Stimulated activated naive CD8-positive, alpha-beta T cell treated with anti-CD3 and anti-CD28 coated beads, Interleukin-15, Interleukin-2, amounts not matched to agents 100 ng/mL and 50 ng/mL, for 24 hours (primary cell): ENCODE data around the gene MYO5C.

Experiments used
- H3K27ac Mint-ChIP-seq: one replicate; pipeline ENCODE4 v1.8.0; 2021; ENCODE audit warnings: mild to moderate bottlenecking, mixed read lengths
- H3K27me3 Mint-ChIP-seq: one replicate; pipeline ENCODE4 v1.8.0; 2021; ENCODE audit warnings: mixed read lengths
- H3K36me3 Mint-ChIP-seq: one replicate; pipeline ENCODE4 v1.8.0; 2021; ENCODE audit warnings: low read depth, mixed read lengths
- H3K4me1 Mint-ChIP-seq: one replicate; pipeline ENCODE4 v1.8.0; 2021; ENCODE audit warnings: low read depth, mixed read lengths
- H3K4me3 Mint-ChIP-seq: one replicate; pipeline ENCODE4 v1.8.0; 2021; ENCODE audit warnings: mild to moderate bottlenecking, mixed read lengths
- H3K9me3 Mint-ChIP-seq: one replicate; pipeline ENCODE4 v1.8.0; 2021; ENCODE audit warnings: mixed read lengths

Gene MYO5C

DNA sequence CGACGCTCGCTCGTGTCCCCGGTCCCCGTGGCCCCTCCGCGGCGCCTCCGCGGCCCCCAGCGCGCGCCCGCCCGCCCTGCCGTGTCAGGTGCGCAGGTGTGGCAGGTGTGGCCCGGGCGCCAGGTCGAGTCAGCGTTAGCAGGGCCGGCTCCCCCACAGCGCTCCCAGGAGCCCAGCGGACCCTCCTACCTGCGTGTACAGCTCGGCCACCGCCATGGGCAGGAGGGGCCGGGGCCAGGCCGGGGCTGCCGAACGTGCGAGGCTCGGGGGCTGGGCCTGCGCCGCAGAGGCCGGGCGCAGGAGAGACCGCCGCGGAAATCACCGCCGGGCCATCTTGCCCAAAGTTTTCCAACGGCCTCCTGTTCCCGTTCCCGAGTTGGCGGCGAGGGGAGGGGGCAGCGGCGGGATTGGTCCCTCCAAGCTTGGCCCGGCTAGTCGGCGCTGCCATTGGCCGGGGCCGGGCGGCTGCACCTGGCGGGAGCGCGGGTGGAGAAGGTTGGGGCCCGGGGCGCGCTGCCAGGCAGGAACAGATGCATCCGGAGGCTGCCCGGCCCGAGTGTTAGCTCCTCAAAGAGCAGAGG lies at the start of gene MYO5C:
TSS of gene MYO5C (minus strand) at position 384 of the 581 bp plus-strand sequence. CDS start at position 216, 168 bp downstream.
- peaks cover 8% of the 10 kb centered on the region for H3K4me1 Mint-ChIP-seq
- peaks cover 42% of the 10 kb centered on the region for H3K27me3 Mint-ChIP-seq

DNA sequence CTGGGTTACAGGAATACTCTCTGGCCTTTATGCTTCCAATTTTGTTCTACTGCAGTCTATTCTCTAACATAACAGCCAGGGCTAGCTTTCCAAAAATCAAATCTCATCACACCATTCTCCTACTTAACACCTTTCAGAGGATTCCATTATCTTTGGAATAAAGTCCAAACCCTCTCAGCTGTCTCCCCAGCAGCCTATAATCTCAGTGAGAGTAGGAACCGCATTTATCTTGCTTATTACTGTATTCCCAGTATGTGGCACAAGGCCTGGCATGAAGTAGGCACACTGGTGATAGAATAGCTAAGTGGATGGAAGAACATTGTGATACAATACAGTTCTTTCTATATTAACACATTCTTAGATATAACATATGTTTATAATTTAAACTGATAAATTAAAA lies 49.0 kb upstream of the MYO5C start:
- no peaks in the 10 kb centered on the region for H3K27me3 Mint-ChIP-seq
- H3K4me1 Mint-ChIP-seq: no peaks in the 10 kb centered on the region
- no peaks in the 10 kb centered on the region for H3K9me3 Mint-ChIP-seq
- no peak overlapping the region for H3K4me3 Mint-ChIP-seq
- peaks cover 8% of the 10 kb centered on the region for H3K36me3 Mint-ChIP-seq
- no peak overlapping the region for H3K27ac Mint-ChIP-seq

More for the DNA sequence above, at the start of gene MYO5C:
- Mint-ChIP-seq H3K9me3 (no peaks in the 10 kb centered on the region), H3K27ac (no peak within 1 kb of the TSS), H3K36me3 (no peaks in the 10 kb centered on the region), H3K4me3 (peak within 1 kb of the TSS; percentile 50)

GRCh38 chr15:52343831-52344230 lies 48.2 kb upstream of the MYO5C start:
- no peak overlapping the region for H3K4me3 Mint-ChIP-seq
- no peaks in the 10 kb centered on the region for H3K27me3 Mint-ChIP-seq
- H3K4me1 Mint-ChIP-seq: no peaks in the 10 kb centered on the region
- H3K36me3 Mint-ChIP-seq: peaks cover 4% of the 10 kb centered on the region
- H3K9me3 Mint-ChIP-seq: no peaks in the 10 kb centered on the region
- H3K27ac Mint-ChIP-seq: no peak overlapping the region

- Mint-ChIP-seq H3K27ac (no peak overlapping the region), H3K9me3 (no peaks in the 10 kb centered on the region), H3K36me3 (peaks cover 4% of the 10 kb centered on the region), H3K4me1 (peaks cover 5% of the 10 kb centered on the region), H3K27me3 (no peaks in the 10 kb centered on the region), H3K4me3 (no peak overlapping the region)
Observed at GRCh38 chr15:52340093-52340492, 44.5 kb upstream of the MYO5C start.

- Mint-ChIP-seq H3K27me3 (no peaks in the 10 kb centered on the region), H3K27ac (no peak overlapping the region), H3K9me3 (no peaks in the 10 kb centered on the region), H3K4me1 (peaks cover 5% of the 10 kb centered on the region), H3K36me3 (no peaks in the 10 kb centered on the region), H3K4me3 (no peak overlapping the region)
Observed at GRCh38 chr15:52338891-52339290, 43.3 kb upstream of the MYO5C start.

DNA sequence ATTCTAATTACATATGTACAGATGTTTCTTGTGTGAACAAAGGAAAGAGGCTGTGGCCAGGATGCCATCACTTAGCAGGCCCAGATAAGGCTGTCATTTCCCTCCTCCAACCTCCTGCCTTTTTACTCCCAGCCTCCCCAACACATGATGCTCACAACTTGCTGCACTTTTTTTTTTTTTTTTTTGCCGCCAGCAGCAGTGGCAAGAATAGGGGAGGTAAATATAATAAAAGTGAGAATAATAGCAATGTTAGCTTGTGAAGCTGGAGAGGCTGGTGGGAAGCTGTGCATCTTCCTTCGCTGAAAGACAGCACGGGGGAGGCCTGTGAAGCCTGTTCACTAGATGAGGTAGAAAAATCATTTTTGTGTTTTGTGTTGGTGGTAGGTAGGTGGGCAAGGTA lies 42.5 kb upstream of the MYO5C start:
- no peaks in the 10 kb centered on the region for H3K27me3 Mint-ChIP-seq
- H3K4me3 Mint-ChIP-seq: no peak overlapping the region
- H3K4me1 Mint-ChIP-seq: peaks cover 5% of the 10 kb centered on the region
- H3K27ac Mint-ChIP-seq: no peak overlapping the region
- H3K36me3 Mint-ChIP-seq: no peaks in the 10 kb centered on the region
- no peaks in the 10 kb centered on the region for H3K9me3 Mint-ChIP-seq

- Mint-ChIP-seq H3K27ac (no peak overlapping the region), H3K27me3 (no peaks in the 10 kb centered on the region), H3K9me3 (no peaks in the 10 kb centered on the region), H3K4me1 (peaks cover 5% of the 10 kb centered on the region), H3K36me3 (no peaks in the 10 kb centered on the region), H3K4me3 (no peak overlapping the region)
Observed at GRCh38 chr15:52337198-52337853, 41.7 kb upstream of the MYO5C start.

- Mint-ChIP-seq H3K4me1 (peaks cover 11% of the 10 kb centered on the region), H3K4me3 (no peak overlapping the region)
Observed at GRCh38 chr15:52336529-52336928, 40.9 kb upstream of the MYO5C start.

DNA sequence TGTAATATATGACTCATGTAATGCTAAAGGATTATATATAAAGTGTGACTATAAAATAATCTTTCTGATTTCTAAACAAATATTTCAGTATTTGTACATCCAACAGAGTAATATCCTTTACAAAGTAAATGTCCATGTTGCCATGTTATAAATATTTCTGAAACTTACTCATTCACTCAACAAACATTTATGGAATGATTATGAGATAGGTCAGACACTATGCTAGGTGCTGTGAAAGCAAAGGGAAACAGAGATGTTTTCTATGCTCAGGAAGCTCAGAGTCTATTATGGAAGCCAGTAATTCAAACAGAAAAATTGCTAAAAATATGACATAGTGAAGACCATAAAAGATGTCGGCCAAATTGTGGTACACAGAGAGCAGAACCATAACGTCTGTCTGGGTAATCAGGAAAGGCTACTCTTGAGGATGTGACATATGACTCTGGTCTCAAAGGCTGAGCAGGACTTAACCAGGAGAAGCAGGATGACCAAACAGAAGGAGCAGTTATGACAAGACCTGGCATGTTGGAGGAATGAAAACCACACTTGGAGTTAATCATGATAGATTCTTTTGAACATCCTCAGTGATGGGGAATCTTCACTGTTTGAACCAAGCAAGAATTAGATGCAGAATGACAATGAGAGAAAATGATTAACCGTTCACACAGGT lies 39.0 kb upstream of the MYO5C start:
- Mint-ChIP-seq H3K9me3 (no peaks in the 10 kb centered on the region), H3K36me3 (no peaks in the 10 kb centered on the region), H3K4me1 (peaks cover 16% of the 10 kb centered on the region), H3K4me3 (no peak overlapping the region), H3K27me3 (no peaks in the 10 kb centered on the region), H3K27ac (no peak overlapping the region)

More at GRCh38 chr15:52336529-52336928, 40.9 kb upstream of the MYO5C start:
- Mint-ChIP-seq H3K27me3 (no peaks in the 10 kb centered on the region), H3K36me3 (no peaks in the 10 kb centered on the region), H3K9me3 (no peaks in the 10 kb centered on the region), H3K27ac (no peak overlapping the region)

GRCh38 chr15:52331490-52332240 lies 36.1 kb upstream of the MYO5C start:
- H3K4me3 Mint-ChIP-seq: peak overlapping the region; percentile 56
- H3K9me3 Mint-ChIP-seq: no peaks in the 10 kb centered on the region
- no peaks in the 10 kb centered on the region for H3K27me3 Mint-ChIP-seq
- peak overlapping the region; percentile 75 for H3K27ac Mint-ChIP-seq
- peaks cover 11% of the 10 kb centered on the region for H3K4me1 Mint-ChIP-seq
- H3K36me3 Mint-ChIP-seq: peaks cover 11% of the 10 kb centered on the region

DNA sequence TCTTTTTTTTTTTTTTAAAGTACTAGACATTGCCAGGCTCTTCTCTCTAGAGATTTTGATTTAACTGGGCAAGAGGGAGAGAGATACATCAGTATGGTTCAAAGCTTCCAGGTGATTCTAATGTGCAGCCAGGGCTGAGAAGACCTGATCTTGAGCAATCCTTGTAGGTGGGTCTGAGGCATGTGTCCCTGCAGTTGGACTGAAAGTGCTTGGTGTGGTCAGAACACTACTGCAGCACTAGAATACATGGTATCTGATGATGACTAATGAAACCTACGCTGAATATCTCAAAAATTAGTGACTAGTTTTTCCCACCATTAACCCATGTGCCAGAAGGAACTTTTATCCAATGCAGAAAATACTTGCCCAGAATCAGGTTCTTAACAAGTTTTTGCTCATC lies 34.4 kb upstream of the MYO5C start:
- Mint-ChIP-seq H3K4me3 (no peak overlapping the region), H3K36me3 (peaks cover 19% of the 10 kb centered on the region), H3K4me1 (peaks cover 11% of the 10 kb centered on the region), H3K27me3 (no peaks in the 10 kb centered on the region), H3K27ac (no peak overlapping the region), H3K9me3 (no peaks in the 10 kb centered on the region)

GRCh38 chr15:52329150-52329549 lies 33.5 kb upstream of the MYO5C start:
- Mint-ChIP-seq H3K27ac (no peak overlapping the region), H3K4me1 (peaks cover 11% of the 10 kb centered on the region), H3K9me3 (no peaks in the 10 kb centered on the region), H3K36me3 (peaks cover 19% of the 10 kb centered on the region), H3K4me3 (no peak overlapping the region), H3K27me3 (no peaks in the 10 kb centered on the region)

GRCh38 chr15:52328680-52329079 lies 33.1 kb upstream of the MYO5C start:
- Mint-ChIP-seq H3K9me3 (no peaks in the 10 kb centered on the region), H3K36me3 (peaks cover 19% of the 10 kb centered on the region), H3K27me3 (no peaks in the 10 kb centered on the region), H3K27ac (no peak overlapping the region), H3K4me3 (no peak overlapping the region), H3K4me1 (peaks cover 11% of the 10 kb centered on the region)

DNA sequence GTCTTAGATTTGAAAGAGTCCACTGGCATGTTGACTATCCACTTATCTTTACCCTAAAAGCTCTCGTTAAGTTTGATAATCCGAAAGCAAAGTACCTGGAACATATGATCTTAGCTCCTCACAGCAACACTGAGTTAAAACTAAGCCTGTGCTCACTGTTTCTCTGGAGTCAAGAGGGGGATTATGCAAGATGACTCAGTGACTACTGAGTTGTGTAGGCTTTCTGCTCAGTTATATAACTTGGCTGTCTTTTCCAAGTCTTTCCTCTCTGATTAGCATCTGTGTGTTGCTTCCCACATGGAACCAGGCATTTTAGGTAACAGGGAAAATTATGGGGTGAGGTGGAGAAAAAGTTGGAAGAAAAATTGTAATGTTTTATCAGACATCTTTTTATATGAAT lies 31.2 kb upstream of the MYO5C start:
- H3K36me3 Mint-ChIP-seq: peaks cover 31% of the 10 kb centered on the region

DNA sequence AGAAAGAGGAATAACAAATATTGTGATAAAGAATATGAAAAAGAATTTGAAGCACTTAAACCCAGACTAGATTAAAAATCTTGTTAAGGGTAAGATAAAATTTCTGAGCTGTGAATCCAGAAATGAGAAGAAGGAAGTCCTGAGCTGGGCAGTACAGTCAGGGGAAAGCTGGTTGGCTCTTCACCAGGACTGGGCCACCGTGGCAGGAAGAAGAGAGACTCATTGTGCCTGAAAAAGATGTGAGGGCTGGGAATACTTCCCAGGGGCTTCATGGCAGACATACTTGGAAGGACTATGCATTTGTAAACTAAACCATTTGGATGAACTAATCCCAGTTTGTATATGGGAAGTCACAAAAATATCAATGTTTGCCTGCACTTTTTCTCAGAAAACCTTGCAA lies 28.5 kb upstream of the MYO5C start:
- no peaks in the 10 kb centered on the region for H3K27me3 Mint-ChIP-seq
- H3K27ac Mint-ChIP-seq: no peak overlapping the region
- no peaks in the 10 kb centered on the region for H3K9me3 Mint-ChIP-seq
- no peak overlapping the region for H3K4me3 Mint-ChIP-seq
- no peaks in the 10 kb centered on the region for H3K4me1 Mint-ChIP-seq
- peaks cover 51% of the 10 kb centered on the region for H3K36me3 Mint-ChIP-seq

More for the DNA sequence above, 31.2 kb upstream of the MYO5C start:
- Mint-ChIP-seq H3K27me3 (no peaks in the 10 kb centered on the region), H3K9me3 (no peaks in the 10 kb centered on the region), H3K27ac (no peak overlapping the region), H3K4me1 (peaks cover 7% of the 10 kb centered on the region), H3K4me3 (no peak overlapping the region)
